ENCODE results near the gene UCN2.

The UCN2 gene, protein sequence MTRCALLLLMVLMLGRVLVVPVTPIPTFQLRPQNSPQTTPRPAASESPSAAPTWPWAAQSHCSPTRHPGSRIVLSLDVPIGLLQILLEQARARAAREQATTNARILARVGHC

DNA sequence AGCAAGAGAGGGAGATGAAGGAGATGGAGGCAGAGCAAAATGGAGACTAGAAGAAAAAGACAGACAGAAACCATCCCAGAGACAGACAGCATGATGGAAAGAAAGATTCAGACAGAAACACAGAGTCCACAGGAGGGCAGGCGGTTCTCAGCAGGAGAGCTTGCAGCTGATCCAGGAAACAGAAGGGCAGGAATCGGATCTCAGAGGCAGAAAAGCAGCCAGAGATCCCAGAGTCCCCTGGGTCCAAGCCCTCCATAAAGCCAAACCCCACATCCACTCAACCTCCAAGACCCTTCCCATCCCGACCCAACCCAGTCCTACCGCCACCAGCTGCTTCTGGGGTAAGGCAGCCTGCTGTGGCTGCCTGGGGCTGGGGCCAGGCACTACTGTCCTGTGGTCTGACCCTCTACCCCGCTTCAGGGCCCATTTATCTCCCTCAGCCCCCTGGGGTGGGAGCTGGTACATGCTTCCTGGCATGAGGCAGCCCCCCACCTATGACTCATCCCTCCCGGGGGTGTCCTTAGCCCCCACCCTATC, at the start of gene UCN2:
UCN2 (minus strand) TSS at position 400 of the 537 bp plus-strand sequence. CDS start 657 bp downstream, outside the sequence.
- peak; percentile 87 for DNase-seq (ENCODE audit: low read depth)
- H3K4me3 ChIP-seq (ENCODE audit: low read depth, low read length) = no peak within 1 kb of the TSS
- peak; percentile 49 for TF ChIP-seq CTCF (conservative IDR thresholded peaks at IDR 0.05; ENCODE audit: low read depth, low read length)

DNA sequence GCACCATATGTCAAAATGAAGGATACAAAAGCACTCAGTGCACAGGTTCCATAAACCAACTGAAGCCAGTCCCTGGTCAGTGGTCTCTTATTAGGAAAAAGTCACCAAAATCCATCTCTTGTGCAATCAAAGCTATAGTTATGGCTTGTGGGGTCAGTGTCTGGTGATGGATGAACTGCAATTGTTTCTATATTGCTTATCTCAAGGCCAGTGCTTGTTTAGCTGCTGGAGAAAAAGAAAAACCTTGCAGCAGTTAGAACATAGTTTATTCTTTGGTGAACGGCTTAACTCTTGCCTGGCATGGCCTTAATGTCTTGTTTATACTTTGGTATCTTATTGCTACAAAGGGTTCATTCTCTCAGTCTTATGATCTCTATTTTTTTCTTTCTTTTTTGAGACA, 48.7 kb upstream of the UCN2 start:
- no peak for TF ChIP-seq CTCF (conservative IDR thresholded peaks at IDR 0.05; ENCODE audit: low read depth, low read length)
- DNase-seq (ENCODE audit: low read depth) = no peak
- H3K4me3 ChIP-seq (ENCODE audit: low read depth, low read length) = no peak overlapping the region

DNA sequence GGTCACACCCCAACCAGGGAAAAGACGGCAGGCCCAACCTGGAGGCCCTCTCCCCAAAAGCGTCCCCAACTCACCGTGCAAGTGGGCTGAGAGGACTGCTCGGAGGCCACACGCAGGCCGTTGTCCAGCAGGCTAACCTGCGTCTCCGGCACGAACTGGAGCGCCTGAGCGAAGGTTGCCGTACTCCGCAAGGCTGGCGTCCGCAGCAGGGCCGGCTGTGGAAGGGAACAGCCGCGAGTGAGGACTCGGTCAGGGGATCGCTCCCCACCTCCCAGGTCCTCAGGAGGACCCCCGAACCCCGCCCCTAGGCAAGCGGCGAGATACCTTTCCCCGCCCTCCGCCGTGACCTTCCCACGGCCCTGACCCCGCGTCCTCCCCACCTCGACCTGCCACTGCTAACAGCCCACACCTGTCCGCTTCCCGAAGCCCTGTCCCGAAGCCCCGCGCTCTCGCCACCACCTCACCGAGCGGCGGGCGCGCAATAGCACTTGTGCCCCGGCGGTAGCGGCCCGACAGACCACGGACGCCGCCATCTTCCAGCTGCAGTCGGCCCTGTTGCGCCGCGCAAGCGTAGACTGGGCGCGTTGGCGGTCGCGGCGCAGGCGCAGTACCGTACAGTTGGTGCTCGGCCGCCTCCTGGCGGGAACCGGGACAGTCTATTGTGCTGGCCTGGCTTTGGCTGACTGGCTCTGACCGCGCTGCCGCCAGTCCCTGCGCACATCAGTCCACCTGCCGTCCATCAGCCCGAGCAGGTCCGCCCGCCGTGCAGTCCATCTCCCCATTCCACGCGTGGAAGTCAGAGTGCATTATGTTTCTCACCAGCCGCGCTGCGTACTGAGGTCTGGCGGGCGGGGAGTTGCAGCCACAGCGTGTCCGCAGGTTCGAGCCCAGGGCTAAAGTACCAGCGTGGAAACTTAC, 45.8 kb upstream of the UCN2 start, which contains the start of gene UQCRC1:
UQCRC1 (minus strand) TSS at position 559 of the 918 bp plus-strand sequence; CDS start at position 533, 26 bp downstream.
- peak; percentile 74 for TF ChIP-seq CTCF (conservative IDR thresholded peaks at IDR 0.05; ENCODE audit: low read depth, low read length)
- DNase-seq (ENCODE audit: low read depth) = peak; percentile 96
- peak within 1 kb of the TSS; percentile 100 for H3K4me3 ChIP-seq (ENCODE audit: low read depth, low read length)

DNA sequence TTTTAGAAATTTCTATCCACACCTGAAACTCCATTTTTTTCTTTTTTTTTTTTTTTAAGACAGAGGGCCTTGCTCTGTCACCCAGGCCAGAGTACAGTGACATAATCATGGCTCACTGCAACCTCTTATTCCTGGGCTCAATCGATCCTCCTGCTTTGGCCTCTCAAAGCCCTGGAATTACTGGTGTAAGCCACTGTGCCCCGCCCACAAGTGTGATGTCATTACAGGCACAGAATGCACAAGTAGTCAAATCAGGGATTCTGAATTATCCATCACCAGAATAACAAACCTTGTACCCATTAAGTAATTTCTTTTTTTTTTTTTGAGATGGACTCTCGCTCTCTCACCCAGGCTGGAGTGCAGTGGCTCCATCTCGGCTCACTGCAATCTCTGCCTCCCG, 43.9 kb upstream of the UCN2 start:
- H3K4me3 ChIP-seq (ENCODE audit: low read depth, low read length) = no peak overlapping the region
- no peak for TF ChIP-seq CTCF (conservative IDR thresholded peaks at IDR 0.05; ENCODE audit: low read depth, low read length)
- no peak for DNase-seq (ENCODE audit: low read depth)

GRCh38 chr3:48601622-48601994, 38.0 kb upstream of the UCN2 start:
- DNase-seq (ENCODE audit: low read depth) = no peak
- no peak overlapping the region for H3K4me3 ChIP-seq (ENCODE audit: low read depth, low read length)
- TF ChIP-seq CTCF (conservative IDR thresholded peaks at IDR 0.05; ENCODE audit: low read depth, low read length) = no peak

DNA sequence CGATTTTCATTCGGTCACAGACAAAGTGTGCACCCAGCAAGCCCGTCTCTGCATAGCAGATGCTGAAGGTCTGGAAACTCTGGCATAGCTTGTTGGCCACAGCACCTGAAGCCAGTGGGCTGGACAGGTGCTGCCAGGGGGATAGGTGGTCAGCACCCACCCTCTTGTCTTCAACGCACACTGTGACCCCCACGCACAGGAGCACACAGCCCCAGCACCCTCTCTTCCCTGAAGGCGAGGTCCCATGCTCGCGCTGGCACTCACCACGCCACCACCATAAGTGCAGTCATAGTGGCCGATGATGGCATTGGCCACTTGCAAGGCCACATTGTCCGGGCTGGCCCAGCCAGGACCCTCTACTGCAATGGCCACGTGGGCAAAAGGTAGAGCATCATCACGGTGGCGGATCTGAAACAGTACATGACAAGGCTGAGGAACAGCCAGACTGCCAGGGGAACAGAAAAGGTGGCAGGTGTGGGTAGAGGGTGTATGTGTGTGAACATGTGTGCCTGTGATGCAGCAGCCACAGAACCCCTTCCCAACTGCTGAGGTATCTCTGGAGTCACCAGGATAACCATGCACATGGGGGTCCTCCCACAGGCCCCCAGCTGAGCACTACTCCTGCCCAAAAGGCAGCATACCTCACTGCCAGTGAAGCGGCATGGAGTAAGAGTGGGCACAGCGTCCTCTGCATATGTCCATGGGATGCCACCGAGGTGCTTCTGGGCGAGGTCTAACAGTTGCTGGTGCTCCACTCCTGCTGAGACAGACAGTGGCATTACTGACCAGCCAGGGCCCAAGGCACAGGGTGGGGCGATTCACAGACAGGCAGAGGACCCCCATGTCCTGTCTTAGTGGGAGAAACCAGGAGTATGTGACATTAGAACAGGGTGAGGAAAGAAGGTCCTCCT, 37.4 kb upstream of the UCN2 start:
- no peak for TF ChIP-seq CTCF (conservative IDR thresholded peaks at IDR 0.05; ENCODE audit: low read depth, low read length)
- no peak overlapping the region for H3K4me3 ChIP-seq (ENCODE audit: low read depth, low read length)
- no peak for DNase-seq (ENCODE audit: low read depth)
